ENCODE results near the gene SCGB1C1.

Gene SCGB1C1

GRCh38 chr11:223026-223789 is 30.3 kb downstream of the SCGB1C1 start:
- H3K27ac ChIP-seq (ENCODE audit: low read length) = no peak overlapping the region
- no peaks in the 10 kb centered on the region for H3K27me3 ChIP-seq (ENCODE audit: low read depth, low read length)
- H3K4me3 ChIP-seq (ENCODE audit: low read depth in 1 of 2, low read length in 2 of 2) = no peak overlapping the region
- H3K36me3 ChIP-seq (ENCODE audit: control insufficient read depth in 1 of 2, insufficient read depth in 2 of 2, low read length in 2 of 2) = peaks cover 9 to 26% of the 10 kb centered on the region in 2 donors
- H3K9me3 ChIP-seq (ENCODE audit: control insufficient read depth in 1 of 2, low read length in 2 of 2) = no peaks in the 10 kb centered on the region
- H3K4me1 ChIP-seq (ENCODE audit: control insufficient read depth in 1 of 2, insufficient read depth in 2 of 2, low read length in 2 of 2) = no peaks in the 10 kb centered on the region

- Histone ChIP-seq H3K4me3 (ENCODE audit: low read depth in 1 of 2, low read length in 2 of 2) (no peak overlapping the region), H3K27ac (ENCODE audit: low read length) (no peak overlapping the region), H3K27me3 (ENCODE audit: low read depth, low read length) (no peaks in the 10 kb centered on the region), H3K9me3 (ENCODE audit: control insufficient read depth in 1 of 2, low read length in 2 of 2) (no peaks in the 10 kb centered on the region), H3K36me3 (ENCODE audit: control insufficient read depth in 1 of 2, insufficient read depth in 2 of 2, low read length in 2 of 2) (peaks cover 5 to 19% of the 10 kb centered on the region in 2 donors), H3K4me1 (ENCODE audit: control insufficient read depth in 1 of 2, insufficient read depth in 2 of 2, low read length in 2 of 2) (no peaks in the 10 kb centered on the region)
Measured at GRCh38 chr11:223884-224283, 31.0 kb downstream of the SCGB1C1 start.

GRCh38 chr11:224424-224823 is 31.5 kb downstream of the SCGB1C1 start:
- Histone ChIP-seq H3K4me3 (ENCODE audit: low read depth in 1 of 2, low read length in 2 of 2) (no peak overlapping the region), H3K27me3 (ENCODE audit: low read depth, low read length) (no peaks in the 10 kb centered on the region), H3K4me1 (ENCODE audit: control insufficient read depth in 1 of 2, insufficient read depth in 2 of 2, low read length in 2 of 2) (no peaks in the 10 kb centered on the region), H3K9me3 (ENCODE audit: control insufficient read depth in 1 of 2, low read length in 2 of 2) (no peaks in the 10 kb centered on the region), H3K27ac (ENCODE audit: low read length) (no peak overlapping the region), H3K36me3 (ENCODE audit: control insufficient read depth in 1 of 2, insufficient read depth in 2 of 2, low read length in 2 of 2) (peaks cover 5 to 14% of the 10 kb centered on the region in 2 donors)

- Histone ChIP-seq H3K27me3 (ENCODE audit: low read depth, low read length) (no peaks in the 10 kb centered on the region), H3K4me1 (ENCODE audit: control insufficient read depth in 1 of 2, insufficient read depth in 2 of 2, low read length in 2 of 2) (no peaks in the 10 kb centered on the region), H3K27ac (ENCODE audit: low read length) (no peak overlapping the region), H3K4me3 (ENCODE audit: low read depth in 1 of 2, low read length in 2 of 2) (no peak overlapping the region), H3K36me3 (ENCODE audit: control insufficient read depth in 1 of 2, insufficient read depth in 2 of 2, low read length in 2 of 2) (peaks cover 5 to 18% of the 10 kb centered on the region in 2 donors), H3K9me3 (ENCODE audit: control insufficient read depth in 1 of 2, low read length in 2 of 2) (no peaks in the 10 kb centered on the region)
Measured at GRCh38 chr11:225734-226453, 33.0 kb downstream of the SCGB1C1 start.

- H3K27me3 ChIP-seq (ENCODE audit: low read depth, low read length) = no peaks in the 10 kb centered on the region
- H3K27ac ChIP-seq (ENCODE audit: low read length) = no peak overlapping the region
- no peaks in the 10 kb centered on the region for H3K4me1 ChIP-seq (ENCODE audit: control insufficient read depth in 1 of 2, insufficient read depth in 2 of 2, low read length in 2 of 2)
- H3K9me3 ChIP-seq (ENCODE audit: control insufficient read depth in 1 of 2, low read length in 2 of 2) = no peaks in the 10 kb centered on the region
- peaks cover 5 to 11% of the 10 kb centered on the region in 2 donors for H3K36me3 ChIP-seq (ENCODE audit: control insufficient read depth in 1 of 2, insufficient read depth in 2 of 2, low read length in 2 of 2)
- H3K4me3 ChIP-seq (ENCODE audit: low read depth in 1 of 2, low read length in 2 of 2) = no peak overlapping the region
Measured at GRCh38 chr11:227824-228379, 35.0 kb downstream of the SCGB1C1 start.

GRCh38 chr11:230431-230830 is 37.6 kb downstream of the SCGB1C1 start:
- Histone ChIP-seq H3K36me3 (ENCODE audit: control insufficient read depth in 1 of 2, insufficient read depth in 2 of 2, low read length in 2 of 2) (peaks cover 5 to 13% of the 10 kb centered on the region in 2 donors), H3K9me3 (ENCODE audit: control insufficient read depth in 1 of 2, low read length in 2 of 2) (no peaks in the 10 kb centered on the region), H3K27ac (ENCODE audit: low read length) (no peak overlapping the region), H3K4me1 (ENCODE audit: control insufficient read depth in 1 of 2, insufficient read depth in 2 of 2, low read length in 2 of 2) (peaks cover 0 to 9% of the 10 kb centered on the region in 2 donors), H3K4me3 (ENCODE audit: low read depth in 1 of 2, low read length in 2 of 2) (no peak overlapping the region), H3K27me3 (ENCODE audit: low read depth, low read length) (no peaks in the 10 kb centered on the region)

- H3K27me3 ChIP-seq (ENCODE audit: low read depth, low read length) = no peaks in the 10 kb centered on the region
- H3K4me3 ChIP-seq (ENCODE audit: low read depth in 1 of 2, low read length in 2 of 2) = no peak overlapping the region
- H3K27ac ChIP-seq (ENCODE audit: low read length) = no peak overlapping the region
- peaks cover 0 to 16% of the 10 kb centered on the region in 2 donors for H3K36me3 ChIP-seq (ENCODE audit: control insufficient read depth in 1 of 2, insufficient read depth in 2 of 2, low read length in 2 of 2)
- no peaks in the 10 kb centered on the region for H3K9me3 ChIP-seq (ENCODE audit: control insufficient read depth in 1 of 2, low read length in 2 of 2)
- peaks cover 5 to 18% of the 10 kb centered on the region in 2 donors for H3K4me1 ChIP-seq (ENCODE audit: control insufficient read depth in 1 of 2, insufficient read depth in 2 of 2, low read length in 2 of 2)
Measured at GRCh38 chr11:232783-233565, 40.1 kb downstream of the SCGB1C1 start.

GRCh38 chr11:235180-235579 is 42.3 kb downstream of the SCGB1C1 start:
- peak overlapping the region; percentile 70 to 94 for H3K4me3 ChIP-seq (ENCODE audit: low read depth in 1 of 2, low read length in 2 of 2)
- H3K36me3 ChIP-seq (ENCODE audit: control insufficient read depth in 1 of 2, insufficient read depth in 2 of 2, low read length in 2 of 2) = peaks cover 12 to 23% of the 10 kb centered on the region in 2 donors
- H3K27me3 ChIP-seq (ENCODE audit: low read depth, low read length) = no peaks in the 10 kb centered on the region
- H3K9me3 ChIP-seq (ENCODE audit: control insufficient read depth in 1 of 2, low read length in 2 of 2) = no peaks in the 10 kb centered on the region
- H3K4me1 ChIP-seq (ENCODE audit: control insufficient read depth in 1 of 2, insufficient read depth in 2 of 2, low read length in 2 of 2) = peaks cover 8 to 23% of the 10 kb centered on the region in 2 donors
- H3K27ac ChIP-seq (ENCODE audit: low read length) = peak overlapping the region; percentile 56

- Histone ChIP-seq H3K27me3 (ENCODE audit: low read depth, low read length) (no peaks in the 10 kb centered on the region), H3K4me1 (ENCODE audit: control insufficient read depth in 1 of 2, insufficient read depth in 2 of 2, low read length in 2 of 2) (peaks cover 8 to 23% of the 10 kb centered on the region in 2 donors), H3K9me3 (ENCODE audit: control insufficient read depth in 1 of 2, low read length in 2 of 2) (no peaks in the 10 kb centered on the region), H3K36me3 (ENCODE audit: control insufficient read depth in 1 of 2, insufficient read depth in 2 of 2, low read length in 2 of 2) (peaks cover 12 to 19% of the 10 kb centered on the region in 2 donors), H3K27ac (ENCODE audit: low read length) (peak overlapping the region; percentile 56), H3K4me3 (ENCODE audit: low read depth in 1 of 2, low read length in 2 of 2) (peak overlapping the region; percentile 70 to 94)
Measured at GRCh38 chr11:235609-235996, 42.7 kb downstream of the SCGB1C1 start.

- no peaks in the 10 kb centered on the region for H3K27me3 ChIP-seq (ENCODE audit: low read depth, low read length)
- H3K4me3 ChIP-seq (ENCODE audit: low read depth in 1 of 2, low read length in 2 of 2) = peak within 1 kb of the TSS; percentile 70 to 94
- H3K9me3 ChIP-seq (ENCODE audit: control insufficient read depth in 1 of 2, low read length in 2 of 2) = no peaks in the 10 kb centered on the region
- peak within 1 kb of the TSS; percentile 97 for H3K27ac ChIP-seq (ENCODE audit: low read length)
- H3K36me3 ChIP-seq (ENCODE audit: control insufficient read depth in 1 of 2, insufficient read depth in 2 of 2, low read length in 2 of 2) = peaks cover 12 to 19% of the 10 kb centered on the region in 2 donors
- H3K4me1 ChIP-seq (ENCODE audit: control insufficient read depth in 1 of 2, insufficient read depth in 2 of 2, low read length in 2 of 2) = peaks cover 8 to 23% of the 10 kb centered on the region in 2 donors
Measured at GRCh38 chr11:235997-236773, 43.3 kb downstream of the SCGB1C1 start, which contains the start of gene SIRT3. SIRT3 (minus strand) TSS chr11:236342; CDS start chr11:236328, 14 bp downstream.
